Stimulated activated CD4-positive, alpha-beta T cell treated with anti-CD3 and anti-CD28 coated beads, Interleukin-1b, Interleukin-23, amount 100 ng/mL, for 4 hours (primary cell): ENCODE data around the gene EXD3.
"Not testable (repeated sequence)": the region's sequence is repeated elsewhere in the genome, so short reads cannot be mapped to it uniquely, and the experiment has no call there.

ENCODE experiments used
- DNase-seq, 2 donors: peaks; one replicate each; pipeline ENCODE4 v3.0.0-alpha.2; 2020; ENCODE audit warnings: low read depth in 2 of 2

Gene EXD3

GRCh38 chr9:137411260-137411644, 11.7 kb downstream of the EXD3 start:
- no peak for DNase-seq

- DNase-seq, result no peak
Measured at GRCh38 chr9:137410891-137411249, 12.1 kb downstream of the EXD3 start.

GRCh38 chr9:137410236-137410890, 12.6 kb downstream of the EXD3 start:
- not testable (repeated sequence) for DNase-seq

GRCh38 chr9:137409515-137409914, 13.4 kb downstream of the EXD3 start:
- DNase-seq, result no peak

GRCh38 chr9:137408651-137409405, 14.1 kb downstream of the EXD3 start:
- no peak for DNase-seq

- DNase-seq, result no peak
Measured at GRCh38 chr9:137407590-137408300, 15.2 kb downstream of the EXD3 start.

- DNase-seq, result peak; percentile 59 to 63
Measured at GRCh38 chr9:137406876-137407589, 15.9 kb downstream of the EXD3 start.

GRCh38 chr9:137406085-137406760, 16.7 kb downstream of the EXD3 start:
- no peak for DNase-seq

- no peak for DNase-seq
Measured at GRCh38 chr9:137405677-137406081, 17.3 kb downstream of the EXD3 start.

GRCh38 chr9:137404961-137405567, 17.9 kb downstream of the EXD3 start:
- DNase-seq, result no peak

- DNase-seq, result no peak
Measured at GRCh38 chr9:137403269-137403668, 19.7 kb downstream of the EXD3 start.

GRCh38 chr9:137402746-137403145, 20.2 kb downstream of the EXD3 start:
- DNase-seq, result no peak

- DNase-seq, result no peak
Measured at GRCh38 chr9:137398561-137399468, 24.1 kb downstream of the EXD3 start.

- DNase-seq, result no peak
Measured at GRCh38 chr9:137397675-137398423, 25.1 kb downstream of the EXD3 start.

- no peak for DNase-seq
Measured at GRCh38 chr9:137396634-137397367, 26.2 kb downstream of the EXD3 start.

GRCh38 chr9:137396227-137396626, 26.7 kb downstream of the EXD3 start:
- DNase-seq, result no peak

GRCh38 chr9:137395666-137396010, 27.3 kb downstream of the EXD3 start:
- DNase-seq, result no peak

- no peak for DNase-seq
Measured at GRCh38 chr9:137394866-137395665, 27.9 kb downstream of the EXD3 start.
